ENCODE measurements around the gene ALDOB. TPM values are rescaled to one million over a fixed set of nuclear protein-coding genes. Genes with fewer than 3 reads are reported as not detected.

The ALDOB gene
- total RNA-seq, 1 experiment from 2014 or later = not detected

- DNase-seq (ENCODE audit: low spot score) = peak; percentile 32
Measured at GRCh38 chr9:101427957-101428655, 7.5 kb downstream of the ALDOB start.

GRCh38 chr9:101427358-101427757 lies 8.2 kb downstream of the ALDOB start:
- DNase-seq (ENCODE audit: low spot score) = no peak

- peak; percentile 16 for DNase-seq (ENCODE audit: low spot score)
Measured at GRCh38 chr9:101421653-101422065, 13.9 kb downstream of the ALDOB start.

GRCh38 chr9:101419863-101420262 lies 15.7 kb downstream of the ALDOB start:
- no peak for DNase-seq (ENCODE audit: low spot score)

GRCh38 chr9:101418518-101419430 lies 16.8 kb downstream of the ALDOB start:
- no peak for DNase-seq (ENCODE audit: low spot score)

GRCh38 chr9:101417977-101418376 lies 17.6 kb downstream of the ALDOB start:
- DNase-seq (ENCODE audit: low spot score) = no peak

- DNase-seq (ENCODE audit: low spot score) = no peak
Measured at GRCh38 chr9:101417389-101417788, 18.2 kb downstream of the ALDOB start.

GRCh38 chr9:101415578-101415977 lies 20.0 kb downstream of the ALDOB start:
- DNase-seq (ENCODE audit: low spot score) = no peak

- no peak for DNase-seq (ENCODE audit: low spot score)
Measured at GRCh38 chr9:101414839-101415238, 20.7 kb downstream of the ALDOB start.

GRCh38 chr9:101409079-101409477 lies 26.5 kb downstream of the ALDOB start:
- no peak for DNase-seq (ENCODE audit: low spot score)

- DNase-seq (ENCODE audit: low spot score) = no peak
Measured at GRCh38 chr9:101408374-101409078, 27.0 kb downstream of the ALDOB start.

- DNase-seq (ENCODE audit: low spot score) = no peak
Measured at GRCh38 chr9:101403516-101404285, 31.9 kb downstream of the ALDOB start.

- no peak for DNase-seq (ENCODE audit: low spot score)
Measured at GRCh38 chr9:101400120-101400519, 35.5 kb downstream of the ALDOB start.

- no peak for DNase-seq (ENCODE audit: low spot score)
Measured at GRCh38 chr9:101399643-101399970, 36.0 kb downstream of the ALDOB start.

- DNase-seq (ENCODE audit: low spot score) = peak; percentile 20
Measured at GRCh38 chr9:101398930-101399642, 36.5 kb downstream of the ALDOB start.

GRCh38 chr9:101398068-101398929 lies 37.3 kb downstream of the ALDOB start, which contains the start of the genes MRPL50 and ZNF189:
Gene MRPL50, minus strand, starts transcription at chr9:101398618. Its CDS starts 26 bp downstream, at chr9:101398592.
Gene ZNF189, plus strand, starts transcription at chr9:101398851. Its CDS starts 306 bp downstream, at chr9:101399157.
- DNase-seq (ENCODE audit: low spot score) = peak; percentile 98

- DNase-seq (ENCODE audit: low spot score) = no peak
Measured at GRCh38 chr9:101397746-101398067, 37.9 kb downstream of the ALDOB start.

GRCh38 chr9:101394687-101395086 lies 40.9 kb downstream of the ALDOB start:
- DNase-seq (ENCODE audit: low spot score) = no peak

- DNase-seq (ENCODE audit: low spot score) = no peak
Measured at GRCh38 chr9:101393135-101393534, 42.4 kb downstream of the ALDOB start.

- peak; percentile 45 for DNase-seq (ENCODE audit: low spot score)
Measured at GRCh38 chr9:101388507-101388993, 47.0 kb downstream of the ALDOB start.
